Stomach (tissue), 4 donors: Measurements from ENCODE around the gene MALAT1.

Source experiments
- POLR2AphosphoS5 ChIP-seq, 3 donors: sonication (generic); formaldehyde crosslinking; IDR thresholded peaks; one replicate each; pipeline ENCODE4 v1.6.1; 2016; ENCODE audit warnings: antibody characterized with exemption in 3 of 3
- TF ChIP-seq, protein P1 (sequence below), 7 experiments: fragments of 450-650 bp in 4 of 7; fragments of 200-600 bp in 3 of 7; sonication (generic) in 3 of 7; IDR thresholded peaks; one replicate each; pipeline ENCODE4 v1.5.1; 2016 to 2019; ENCODE audit warnings: antibody characterized with exemption in 7 of 7, control low read depth in 2 of 7, mild to moderate bottlenecking in 1 of 7

DNA sequence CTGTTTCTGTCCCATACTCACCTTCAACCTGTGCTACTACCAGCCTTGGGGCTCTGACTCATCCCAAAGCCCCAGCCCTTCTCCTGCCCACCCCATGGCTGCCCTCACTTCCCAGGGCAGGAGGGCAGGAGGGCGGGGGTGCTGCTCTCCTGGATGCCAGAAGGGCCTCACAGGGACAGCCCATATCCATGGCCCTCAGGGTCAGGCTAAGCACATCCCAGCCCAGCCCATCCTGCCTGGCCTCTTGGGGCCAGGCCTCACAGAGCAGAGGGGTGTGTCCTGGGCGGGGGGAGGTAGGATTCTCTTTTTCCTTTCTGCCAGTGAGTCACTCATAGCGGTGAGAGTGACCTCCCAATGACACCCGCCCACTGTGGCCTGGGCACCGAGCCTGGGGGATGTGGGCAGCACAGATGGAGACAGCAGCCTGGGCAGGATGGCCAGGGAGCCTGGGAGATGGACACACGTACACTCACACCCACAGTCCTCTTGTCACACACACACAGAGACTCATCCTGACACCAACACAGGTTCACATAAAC lies 56.9 kb downstream of the MALAT1 start:
- TF ChIP-seq, protein P1, sequence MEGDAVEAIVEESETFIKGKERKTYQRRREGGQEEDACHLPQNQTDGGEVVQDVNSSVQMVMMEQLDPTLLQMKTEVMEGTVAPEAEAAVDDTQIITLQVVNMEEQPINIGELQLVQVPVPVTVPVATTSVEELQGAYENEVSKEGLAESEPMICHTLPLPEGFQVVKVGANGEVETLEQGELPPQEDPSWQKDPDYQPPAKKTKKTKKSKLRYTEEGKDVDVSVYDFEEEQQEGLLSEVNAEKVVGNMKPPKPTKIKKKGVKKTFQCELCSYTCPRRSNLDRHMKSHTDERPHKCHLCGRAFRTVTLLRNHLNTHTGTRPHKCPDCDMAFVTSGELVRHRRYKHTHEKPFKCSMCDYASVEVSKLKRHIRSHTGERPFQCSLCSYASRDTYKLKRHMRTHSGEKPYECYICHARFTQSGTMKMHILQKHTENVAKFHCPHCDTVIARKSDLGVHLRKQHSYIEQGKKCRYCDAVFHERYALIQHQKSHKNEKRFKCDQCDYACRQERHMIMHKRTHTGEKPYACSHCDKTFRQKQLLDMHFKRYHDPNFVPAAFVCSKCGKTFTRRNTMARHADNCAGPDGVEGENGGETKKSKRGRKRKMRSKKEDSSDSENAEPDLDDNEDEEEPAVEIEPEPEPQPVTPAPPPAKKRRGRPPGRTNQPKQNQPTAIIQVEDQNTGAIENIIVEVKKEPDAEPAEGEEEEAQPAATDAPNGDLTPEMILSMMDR (IDR thresholded peaks at IDR 0.05), result no peak
- no peak for TF ChIP-seq POLR2AphosphoS5 (IDR thresholded peaks at IDR 0.05)
